HT1080 (cell line): ENCODE results near the gene EIF1AX. TPM values are rescaled to one million over a fixed set of nuclear protein-coding genes. Genes with fewer than 3 reads are reported as not detected.
"Not testable (repeated sequence)": the region's sequence is repeated elsewhere in the genome, so short reads cannot be mapped to it uniquely, and the experiment has no call there.

Source experiments
- DNase-seq: peaks from one replicate; pipeline ENCODE4 v3.0.0-alpha.2; 2015; ENCODE audit warnings: low read depth
- polyA plus RNA-seq, 2 experiments: library from polyadenylated mRNA; depleted of rRNA; stranded (reverse); fragments of >200 nt; gene quantifications; 2 replicates each; pipeline ENCODE4 v1.2.3, GENCODE V29; 2015
- total RNA-seq: library from RNA; depleted of rRNA; stranded (reverse); fragments of >200 nt; shearing (Covaris generic); gene quantifications from 2 replicates; pipeline ENCODE4 v1.2.3, GENCODE V29; 2014; rRNA removed

Gene EIF1AX
- 47.3 and 57.4 TPM in 2 replicates for total RNA-seq
- polyA plus RNA-seq (2015; cell fraction: cytosol; rRNA removed), result 76.9 and 84.9 TPM in 2 replicates
- polyA plus RNA-seq (2015; cell fraction: nucleus; rRNA removed), result 49.5 and 49.9 TPM in 2 replicates

DNA sequence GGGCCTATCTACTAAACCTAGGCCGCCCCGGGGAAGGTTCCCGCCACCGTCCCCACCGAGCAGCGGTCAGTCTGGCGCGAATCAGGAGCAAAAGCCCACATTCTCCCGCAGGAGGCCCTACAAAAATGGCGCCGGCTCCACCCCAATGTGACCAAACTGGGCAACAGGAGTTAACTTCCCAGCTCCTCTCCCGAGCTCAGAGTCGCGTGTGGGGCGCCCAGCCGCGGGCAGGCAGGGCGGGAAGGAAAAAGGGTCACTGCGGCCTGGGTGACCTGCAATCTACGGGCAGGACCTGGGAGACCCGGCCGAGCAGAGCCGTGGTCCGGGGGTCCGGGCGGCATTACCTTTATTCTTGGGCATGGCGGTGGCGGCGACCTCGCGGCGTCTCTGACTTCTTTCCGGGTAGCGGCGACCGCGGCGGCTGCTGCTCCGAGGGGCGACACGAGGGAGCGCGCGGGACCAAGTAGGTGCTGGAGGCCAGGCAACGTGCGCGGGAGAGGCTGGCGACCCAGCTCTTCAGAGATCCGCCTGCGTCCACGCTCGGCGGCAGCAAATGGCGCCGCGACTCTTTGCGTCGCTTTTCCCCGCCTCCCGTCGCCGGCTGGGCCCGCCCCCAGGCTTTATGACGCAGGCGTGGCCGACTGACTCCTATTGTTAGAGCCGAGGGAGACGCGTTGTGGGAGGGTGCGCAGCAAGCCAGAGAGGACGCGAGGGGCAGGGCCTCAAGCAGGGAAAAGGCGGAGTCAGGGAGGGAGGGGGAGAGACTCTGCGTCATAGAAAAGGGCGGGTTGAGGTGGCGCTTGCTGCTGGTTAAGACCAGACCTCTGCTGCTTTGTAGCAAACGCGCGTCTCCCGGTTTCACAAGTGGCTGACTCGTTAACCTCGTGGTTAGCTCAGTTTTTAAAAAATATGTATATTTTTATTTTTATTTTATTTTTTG, at the start of gene EIF1AX:
EIF1AX (minus strand) TSS at position 558 of the 940 bp plus-strand sequence; CDS start at position 360, 198 bp downstream.
- DNase-seq, result peak; percentile 96

- no peak for DNase-seq
Observed at GRCh38 chrX:20189171-20189570, 47.5 kb upstream of the EIF1AX start.

- no peak for DNase-seq
Observed at GRCh38 chrX:20181598-20182329, 40.1 kb upstream of the EIF1AX start.

GRCh38 chrX:20177093-20177492, 35.5 kb upstream of the EIF1AX start:
- no peak for DNase-seq

- DNase-seq, result no peak
Observed at GRCh38 chrX:20173856-20174255, 32.2 kb upstream of the EIF1AX start.

DNA sequence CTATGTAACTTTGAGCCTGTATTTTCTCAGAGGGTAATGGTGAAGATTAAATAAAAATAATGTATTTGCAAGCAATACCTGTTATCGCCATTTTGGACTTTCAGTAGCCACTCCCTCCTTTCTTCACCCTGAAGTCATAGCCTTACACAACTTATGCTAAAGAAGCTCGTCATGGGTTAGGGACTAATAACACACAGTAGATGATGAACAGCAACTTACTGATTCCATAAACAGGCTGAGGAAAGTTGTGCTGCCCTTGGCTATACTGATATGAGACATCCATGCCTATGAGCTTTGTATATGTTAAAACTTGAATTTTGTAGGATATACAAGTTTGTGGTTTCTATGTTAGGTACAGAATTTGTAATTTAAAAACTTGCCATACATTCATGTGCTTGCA, 31.7 kb upstream of the EIF1AX start:
- no peak for DNase-seq

DNA sequence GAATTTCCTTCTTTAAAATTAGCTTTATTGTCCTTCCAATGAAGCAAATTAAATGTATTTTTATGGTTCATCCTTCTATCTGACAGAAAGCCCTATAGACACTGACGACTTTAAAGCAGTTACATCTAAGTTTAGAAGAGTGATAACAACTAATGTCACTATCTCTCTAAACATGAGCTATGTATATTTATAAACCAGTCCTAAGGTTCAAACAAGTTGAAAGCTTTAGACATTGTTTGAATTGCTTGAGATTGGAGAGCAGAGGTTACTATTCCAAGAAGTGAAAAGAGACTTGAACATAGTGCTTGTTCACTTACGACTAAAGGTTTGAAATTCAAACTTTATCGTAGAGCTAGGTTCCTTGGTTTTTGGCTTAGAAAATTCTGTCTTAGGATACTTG, 30.2 kb upstream of the EIF1AX start:
- no peak for DNase-seq

DNA sequence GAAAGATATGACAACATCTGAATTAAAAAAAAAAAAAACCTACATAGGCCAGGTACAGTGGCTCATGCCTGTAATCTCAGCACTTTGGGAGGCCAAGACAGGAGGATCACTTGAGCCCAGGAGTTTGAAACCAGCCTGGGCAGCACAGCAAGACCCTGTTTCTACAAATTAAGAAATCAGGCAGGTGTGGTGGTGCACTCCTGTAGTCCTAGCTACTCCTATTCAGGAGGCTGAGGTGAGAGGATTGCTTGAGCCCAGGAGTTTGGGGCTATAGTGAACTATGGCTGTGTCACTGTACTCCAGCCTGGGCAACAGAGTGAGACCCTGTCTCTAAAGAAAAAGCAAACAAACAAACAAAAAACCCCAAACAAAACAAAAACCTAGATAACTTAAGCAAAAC, 20.9 kb upstream of the EIF1AX start:
- not testable (repeated sequence) for DNase-seq

GRCh38 chrX:20159797-20160385, 18.3 kb upstream of the EIF1AX start:
- no peak for DNase-seq

DNA sequence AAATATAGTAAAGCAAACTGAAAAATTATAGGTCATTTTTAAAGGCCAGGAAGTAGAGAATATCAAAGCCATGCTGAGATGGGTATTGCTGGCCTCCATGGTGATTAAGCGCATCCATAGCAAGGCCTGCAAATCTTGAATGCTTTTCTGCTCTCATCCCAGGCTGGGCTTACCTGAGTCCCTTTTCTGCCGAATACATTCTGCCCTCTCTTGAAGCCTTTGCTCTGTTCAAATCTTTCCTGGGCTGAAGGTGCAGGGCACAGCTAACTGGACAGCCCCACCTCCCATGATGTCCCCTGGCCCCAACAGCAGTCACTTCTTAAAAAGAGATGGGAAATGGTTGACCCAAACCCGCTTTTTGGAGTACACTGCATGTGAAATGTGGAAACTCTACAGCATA, 10.1 kb upstream of the EIF1AX start:
- no peak for DNase-seq

DNA sequence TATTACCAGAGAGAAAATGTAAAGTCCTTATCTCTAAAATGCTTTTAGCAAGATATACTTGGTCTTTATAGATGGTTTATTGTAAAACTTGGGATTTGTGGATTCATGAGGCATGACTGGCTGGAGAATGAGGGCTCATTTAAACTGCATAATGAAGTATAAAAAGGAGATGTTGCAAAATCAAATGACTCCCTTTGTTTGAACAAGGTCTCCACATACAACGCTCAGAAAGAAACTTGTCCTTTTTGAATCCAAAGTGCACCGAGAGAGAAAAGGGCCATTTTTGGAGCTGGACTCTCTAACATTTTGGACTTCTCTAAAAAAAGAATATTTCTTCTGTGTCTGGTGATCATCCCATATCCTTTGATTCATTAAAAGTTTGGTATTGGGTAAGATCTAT, 7.7 kb upstream of the EIF1AX start:
- no peak for DNase-seq

GRCh38 chrX:20147561-20147960, 5.9 kb upstream of the EIF1AX start:
- no peak for DNase-seq

GRCh38 chrX:20144491-20144890, 2.9 kb upstream of the EIF1AX start:
- DNase-seq, result peak; percentile 89

DNA sequence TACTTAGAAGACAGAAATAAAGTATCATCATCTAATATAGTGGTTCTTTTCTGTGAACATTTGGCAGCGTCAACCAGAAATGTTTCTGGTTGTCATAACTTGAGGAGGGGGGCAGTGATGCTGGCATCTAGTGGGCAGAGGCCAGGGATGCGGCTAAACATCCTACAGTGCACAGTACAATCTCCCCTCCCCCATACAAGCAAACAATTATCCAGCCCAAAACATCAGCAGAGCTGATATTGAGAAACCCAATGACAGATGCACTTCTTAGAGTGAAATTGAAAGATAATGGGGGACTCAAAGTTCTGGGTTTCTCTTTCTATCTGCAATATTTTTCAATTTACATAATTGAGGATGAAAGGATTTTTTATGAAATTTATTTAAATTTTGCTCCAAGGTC, 1.9 kb upstream of the EIF1AX start:
- DNase-seq, result no peak

DNA sequence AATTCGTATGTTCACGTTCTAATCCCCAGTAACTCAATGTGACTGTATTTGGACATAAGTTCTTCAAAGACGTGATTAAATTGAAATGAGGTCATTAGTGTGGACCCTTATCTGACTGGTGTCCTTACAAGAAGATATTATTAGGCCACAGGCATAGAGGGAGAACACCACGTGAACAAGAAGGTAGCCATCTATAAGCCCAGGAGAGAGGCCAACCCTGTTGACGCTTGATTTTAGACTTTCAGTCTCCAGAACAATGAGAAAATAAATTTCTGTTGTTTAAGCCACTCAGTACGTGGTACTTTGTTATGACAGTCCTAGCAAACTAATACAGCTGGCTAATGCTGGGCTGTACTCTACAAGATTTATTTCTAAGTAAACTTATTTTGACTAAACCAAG, 1.5 kb upstream of the EIF1AX start:
- no peak for DNase-seq

DNA sequence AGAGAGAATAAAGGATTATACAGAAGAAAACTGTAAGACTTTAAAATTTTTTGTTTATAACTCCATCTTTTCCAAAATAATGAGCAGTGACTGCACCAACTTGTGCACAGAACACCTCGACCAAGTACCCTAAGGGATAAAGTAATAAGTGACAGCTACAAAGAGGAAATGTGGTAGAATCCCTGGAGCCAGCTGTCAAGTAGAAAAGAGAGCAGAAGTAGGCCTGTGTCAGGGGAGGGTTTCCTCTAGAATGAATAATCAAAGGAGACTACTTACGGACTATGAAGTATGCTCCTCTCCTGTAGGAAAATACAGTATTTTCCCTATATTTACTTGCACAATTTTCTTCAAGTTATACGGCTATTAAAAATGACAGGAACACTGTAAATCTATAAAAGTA, 1.2 kb downstream of the EIF1AX start:
- no peak for DNase-seq

- DNase-seq, result no peak
Observed at GRCh38 chrX:20139966-20140365, 1.7 kb downstream of the EIF1AX start.

DNA sequence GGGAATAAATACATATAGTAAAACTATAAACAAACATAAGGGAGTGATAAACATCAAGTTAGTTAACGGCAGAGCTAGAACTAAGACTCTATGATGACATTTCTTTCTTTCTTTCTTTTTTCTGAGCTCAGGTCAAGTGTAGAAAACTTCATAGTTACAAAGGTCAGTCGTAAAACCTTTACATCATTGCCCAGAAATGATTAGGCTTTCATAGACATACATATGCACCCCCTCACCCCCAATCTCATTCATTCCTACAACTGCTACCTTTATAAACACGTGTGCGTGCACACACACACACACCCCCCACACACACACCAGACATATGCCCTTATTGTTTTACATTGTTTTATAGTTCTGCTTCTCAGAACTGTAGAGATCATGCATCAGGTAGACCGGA, 5.7 kb downstream of the EIF1AX start:
- no peak for DNase-seq

GRCh38 chrX:20132666-20133065, 9.0 kb downstream of the EIF1AX start:
- DNase-seq, result no peak

GRCh38 chrX:20130357-20130756, 11.3 kb downstream of the EIF1AX start:
- no peak for DNase-seq

DNA sequence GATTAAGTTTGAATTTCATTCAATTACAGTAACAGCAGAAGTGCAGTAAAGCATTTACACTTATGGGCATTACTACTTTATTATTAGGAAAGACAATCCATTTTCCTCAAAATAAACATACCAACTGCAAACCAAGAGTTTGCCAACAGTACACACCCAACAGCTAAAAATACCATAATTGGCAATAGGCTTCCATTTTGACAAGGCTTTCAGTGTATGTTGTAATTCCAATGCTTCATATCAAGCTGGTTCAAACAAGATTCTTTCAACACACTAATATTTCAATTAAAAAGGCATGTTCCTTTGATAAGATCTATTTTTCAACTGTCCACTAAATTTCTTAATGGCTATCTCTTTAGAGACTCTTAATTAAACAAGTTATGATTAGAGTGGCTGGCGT, 12.1 kb downstream of the EIF1AX start:
- no peak for DNase-seq

GRCh38 chrX:20128670-20129069, 13.0 kb downstream of the EIF1AX start:
- DNase-seq, result no peak
